Measurements from ENCODE around the gene ATG4A.

DNA sequence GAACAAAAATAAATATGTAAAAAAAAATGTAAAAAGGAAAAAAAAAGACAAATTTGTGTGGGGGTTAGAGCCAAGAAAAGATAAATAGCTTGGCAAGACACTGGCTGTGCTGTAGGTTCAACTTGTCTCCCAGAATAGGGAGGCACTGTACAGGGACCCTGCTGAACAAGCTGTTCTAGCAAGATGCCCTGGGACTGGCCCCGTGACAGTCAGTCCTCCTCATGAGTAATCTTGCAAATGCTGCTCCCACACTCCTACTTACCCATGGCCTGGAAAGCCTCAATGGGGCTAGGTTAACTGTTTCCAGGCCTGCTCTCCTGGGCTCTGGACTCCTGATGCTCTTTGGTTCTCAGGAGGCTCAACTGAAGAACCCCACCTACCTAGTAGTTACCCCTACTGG is 106.8 kb downstream of the ATG4A start:
- TF ChIP-seq CTCF (IDR thresholded peaks at IDR 0.05) (no peak), POLR2A (IDR thresholded peaks at IDR 0.05) (no peak), POLR2AphosphoS5 (IDR thresholded peaks at IDR 0.05) (no peak)
